ENCODE data around the gene TSHZ2. TPM values are rescaled to one million over a fixed set of nuclear protein-coding genes. Genes with fewer than 3 reads are reported as not detected.

Gene TSHZ2
- polyA plus RNA-seq, 1 donor from 2014 or later = 4.6 TPM

DNA sequence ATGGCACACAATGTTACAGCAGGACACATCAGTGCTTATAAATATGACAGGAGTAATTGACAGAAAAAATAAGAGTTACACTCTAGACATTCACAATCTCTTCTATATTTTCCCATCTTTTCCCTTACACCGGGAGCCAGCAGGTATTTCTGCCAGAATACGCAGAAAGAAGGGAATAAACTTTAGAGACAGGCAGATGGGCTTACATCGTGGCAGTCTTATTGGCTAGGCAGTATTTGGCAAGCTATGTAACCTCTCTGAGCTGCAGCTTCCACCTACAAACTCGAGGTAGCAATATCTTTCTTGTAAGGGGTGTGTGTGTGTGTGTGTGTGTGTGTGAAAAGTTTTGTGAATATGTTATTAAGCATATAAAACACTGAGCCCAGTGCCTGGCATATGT, 33.0 kb upstream of the TSHZ2 start:
- Histone ChIP-seq H3K36me3 (ENCODE audit: insufficient read depth, low read length) (no peaks in the 10 kb centered on the region), H3K27ac (ENCODE audit: low read length) (no peak overlapping the region), H3K9me3 (ENCODE audit: low read length) (no peaks in the 10 kb centered on the region), H3K9ac (ENCODE audit: low read length) (no peak overlapping the region), H3K4me3 (ENCODE audit: low read length) (no peak overlapping the region), H4K20me1 (ENCODE audit: insufficient read depth) (no peaks in the 10 kb centered on the region), H2AFZ (ENCODE audit: low read depth, low read length) (no peak overlapping the region), H3F3A (ENCODE audit: insufficient read depth, low read length, poor library complexity, severe bottlenecking) (no peaks in the 10 kb centered on the region), H3K4me2 (ENCODE audit: low read length) (no peak overlapping the region), H3K27me3 (ENCODE audit: insufficient read depth, low read depth, low read length) (no peaks in the 10 kb centered on the region), H3K9me2 (ENCODE audit: insufficient read depth, low read length) (no peaks in the 10 kb centered on the region), H3K79me2 (replicated peaks; ENCODE audit: insufficient read depth, low read length) (no peaks in the 10 kb centered on the region)
- TF ChIP-seq TAF1 (IDR thresholded peaks at IDR 0.05; ENCODE audit: low read depth) = no peak
- TF ChIP-seq, protein P1, sequence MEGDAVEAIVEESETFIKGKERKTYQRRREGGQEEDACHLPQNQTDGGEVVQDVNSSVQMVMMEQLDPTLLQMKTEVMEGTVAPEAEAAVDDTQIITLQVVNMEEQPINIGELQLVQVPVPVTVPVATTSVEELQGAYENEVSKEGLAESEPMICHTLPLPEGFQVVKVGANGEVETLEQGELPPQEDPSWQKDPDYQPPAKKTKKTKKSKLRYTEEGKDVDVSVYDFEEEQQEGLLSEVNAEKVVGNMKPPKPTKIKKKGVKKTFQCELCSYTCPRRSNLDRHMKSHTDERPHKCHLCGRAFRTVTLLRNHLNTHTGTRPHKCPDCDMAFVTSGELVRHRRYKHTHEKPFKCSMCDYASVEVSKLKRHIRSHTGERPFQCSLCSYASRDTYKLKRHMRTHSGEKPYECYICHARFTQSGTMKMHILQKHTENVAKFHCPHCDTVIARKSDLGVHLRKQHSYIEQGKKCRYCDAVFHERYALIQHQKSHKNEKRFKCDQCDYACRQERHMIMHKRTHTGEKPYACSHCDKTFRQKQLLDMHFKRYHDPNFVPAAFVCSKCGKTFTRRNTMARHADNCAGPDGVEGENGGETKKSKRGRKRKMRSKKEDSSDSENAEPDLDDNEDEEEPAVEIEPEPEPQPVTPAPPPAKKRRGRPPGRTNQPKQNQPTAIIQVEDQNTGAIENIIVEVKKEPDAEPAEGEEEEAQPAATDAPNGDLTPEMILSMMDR (IDR thresholded peaks at IDR 0.05; ENCODE audit: poor library complexity, severe bottlenecking) = no peak

DNA sequence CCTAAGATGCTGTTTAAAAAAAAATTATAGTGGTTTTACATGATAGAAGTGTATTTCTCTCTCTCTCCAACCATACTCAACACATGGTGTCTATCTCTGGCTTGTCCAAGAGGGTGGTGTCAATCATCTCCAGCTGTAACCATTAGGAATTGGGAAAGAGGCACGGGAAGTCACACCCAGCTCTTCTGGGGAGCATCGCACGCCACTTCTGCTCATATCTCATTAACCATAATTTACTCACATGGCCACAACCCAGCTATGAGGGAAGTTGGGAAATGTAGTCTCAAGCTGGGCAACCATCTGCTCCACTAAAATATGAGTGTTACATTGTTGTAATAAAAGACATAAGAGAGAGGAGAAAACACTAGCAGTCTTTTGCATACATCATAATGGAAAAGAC, 30.4 kb upstream of the TSHZ2 start:
- Histone ChIP-seq H3K9ac (ENCODE audit: low read length) (no peak overlapping the region), H3K4me3 (ENCODE audit: low read length) (no peak overlapping the region), H3K4me2 (ENCODE audit: low read length) (no peak overlapping the region), H3K36me3 (ENCODE audit: insufficient read depth, low read length) (no peaks in the 10 kb centered on the region), H3F3A (ENCODE audit: insufficient read depth, low read length, poor library complexity, severe bottlenecking) (no peaks in the 10 kb centered on the region), H3K9me2 (ENCODE audit: insufficient read depth, low read length) (no peaks in the 10 kb centered on the region), H2AFZ (ENCODE audit: low read depth, low read length) (no peak overlapping the region), H3K79me2 (replicated peaks; ENCODE audit: insufficient read depth, low read length) (no peaks in the 10 kb centered on the region), H3K27me3 (ENCODE audit: insufficient read depth, low read depth, low read length) (no peaks in the 10 kb centered on the region), H4K20me1 (ENCODE audit: insufficient read depth) (no peaks in the 10 kb centered on the region), H3K9me3 (ENCODE audit: low read length) (no peaks in the 10 kb centered on the region), H3K27ac (ENCODE audit: low read length) (no peak overlapping the region)
- no peak for TF ChIP-seq SMC3 (conservative IDR thresholded peaks at IDR 0.05; ENCODE audit: poor library complexity)
- no peak for TF ChIP-seq EZH2 (IDR thresholded peaks at IDR 0.05; ENCODE audit: borderline replicate concordance, insufficient read depth, low read length, poor library complexity, severe bottlenecking)
- TF ChIP-seq, protein P1 (IDR thresholded peaks at IDR 0.05; ENCODE audit: poor library complexity, severe bottlenecking) = no peak
- no peak for TF ChIP-seq MXI1 (conservative IDR thresholded peaks at IDR 0.05; ENCODE audit: poor library complexity, severe bottlenecking)
- no peak for TF ChIP-seq EP300 (conservative IDR thresholded peaks at IDR 0.05; ENCODE audit: poor library complexity, severe bottlenecking)
- TF ChIP-seq, protein P2, sequence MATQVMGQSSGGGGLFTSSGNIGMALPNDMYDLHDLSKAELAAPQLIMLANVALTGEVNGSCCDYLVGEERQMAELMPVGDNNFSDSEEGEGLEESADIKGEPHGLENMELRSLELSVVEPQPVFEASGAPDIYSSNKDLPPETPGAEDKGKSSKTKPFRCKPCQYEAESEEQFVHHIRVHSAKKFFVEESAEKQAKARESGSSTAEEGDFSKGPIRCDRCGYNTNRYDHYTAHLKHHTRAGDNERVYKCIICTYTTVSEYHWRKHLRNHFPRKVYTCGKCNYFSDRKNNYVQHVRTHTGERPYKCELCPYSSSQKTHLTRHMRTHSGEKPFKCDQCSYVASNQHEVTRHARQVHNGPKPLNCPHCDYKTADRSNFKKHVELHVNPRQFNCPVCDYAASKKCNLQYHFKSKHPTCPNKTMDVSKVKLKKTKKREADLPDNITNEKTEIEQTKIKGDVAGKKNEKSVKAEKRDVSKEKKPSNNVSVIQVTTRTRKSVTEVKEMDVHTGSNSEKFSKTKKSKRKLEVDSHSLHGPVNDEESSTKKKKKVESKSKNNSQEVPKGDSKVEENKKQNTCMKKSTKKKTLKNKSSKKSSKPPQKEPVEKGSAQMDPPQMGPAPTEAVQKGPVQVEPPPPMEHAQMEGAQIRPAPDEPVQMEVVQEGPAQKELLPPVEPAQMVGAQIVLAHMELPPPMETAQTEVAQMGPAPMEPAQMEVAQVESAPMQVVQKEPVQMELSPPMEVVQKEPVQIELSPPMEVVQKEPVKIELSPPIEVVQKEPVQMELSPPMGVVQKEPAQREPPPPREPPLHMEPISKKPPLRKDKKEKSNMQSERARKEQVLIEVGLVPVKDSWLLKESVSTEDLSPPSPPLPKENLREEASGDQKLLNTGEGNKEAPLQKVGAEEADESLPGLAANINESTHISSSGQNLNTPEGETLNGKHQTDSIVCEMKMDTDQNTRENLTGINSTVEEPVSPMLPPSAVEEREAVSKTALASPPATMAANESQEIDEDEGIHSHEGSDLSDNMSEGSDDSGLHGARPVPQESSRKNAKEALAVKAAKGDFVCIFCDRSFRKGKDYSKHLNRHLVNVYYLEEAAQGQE (IDR thresholded peaks at IDR 0.05; ENCODE audit: borderline replicate concordance) = no peak
- no peak for TF ChIP-seq RAD21 (conservative IDR thresholded peaks at IDR 0.05)
- no peak for TF ChIP-seq POLR2AphosphoS5 (IDR thresholded peaks at IDR 0.05)
- no peak for TF ChIP-seq TAF1 (IDR thresholded peaks at IDR 0.05; ENCODE audit: low read depth)
